Measurements from ENCODE around the gene PLXNC1.

Gene PLXNC1

DNA sequence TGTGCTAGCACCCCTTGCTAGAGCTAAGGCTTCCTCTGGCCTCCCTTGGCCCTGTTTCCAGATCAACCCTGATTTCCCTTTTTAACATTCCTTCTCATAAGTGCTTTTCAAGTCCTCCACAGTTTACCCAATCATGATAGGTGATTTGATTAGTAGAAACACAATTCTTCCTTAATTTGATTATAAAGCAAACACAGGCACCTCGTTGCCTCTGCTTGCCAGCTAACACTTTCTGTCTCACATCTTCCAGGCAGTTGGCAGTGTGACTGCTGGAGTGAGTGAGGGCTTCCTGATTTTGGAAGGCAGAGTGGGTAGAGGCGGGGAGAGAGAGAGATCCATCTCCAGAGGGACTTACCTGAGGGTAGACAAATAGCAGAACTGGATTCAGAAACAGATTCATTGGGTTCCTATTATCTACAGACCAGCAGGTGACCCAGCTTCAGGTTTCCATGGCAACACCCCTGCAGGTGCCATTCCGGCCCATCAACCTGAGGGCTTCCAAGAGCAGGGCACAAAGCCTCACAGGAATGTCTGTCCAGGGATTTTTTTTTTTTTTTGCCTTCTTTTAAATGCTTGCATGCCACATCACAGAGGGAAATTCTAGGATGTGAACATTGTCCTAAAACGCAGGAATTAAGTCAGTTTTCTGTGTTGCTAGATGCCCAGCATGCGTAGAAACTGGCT lies 77.7 kb downstream of the PLXNC1 start:
- Histone ChIP-seq H3K9me3 (no peaks in the 10 kb centered on the region), H3K36me3 (no peaks in the 10 kb centered on the region), H3K27me3 (no peaks in the 10 kb centered on the region), H3K4me2 (no peak overlapping the region), H3K27ac (no peak overlapping the region), H3K9ac (no peak overlapping the region), H4K20me1 (no peaks in the 10 kb centered on the region), H3K4me1 (peaks cover 9% of the 10 kb centered on the region), H3K4me3 (no peak overlapping the region)
- TF ChIP-seq Cebpa-rat (IDR thresholded peaks at IDR 0.05) = no peak

DNA sequence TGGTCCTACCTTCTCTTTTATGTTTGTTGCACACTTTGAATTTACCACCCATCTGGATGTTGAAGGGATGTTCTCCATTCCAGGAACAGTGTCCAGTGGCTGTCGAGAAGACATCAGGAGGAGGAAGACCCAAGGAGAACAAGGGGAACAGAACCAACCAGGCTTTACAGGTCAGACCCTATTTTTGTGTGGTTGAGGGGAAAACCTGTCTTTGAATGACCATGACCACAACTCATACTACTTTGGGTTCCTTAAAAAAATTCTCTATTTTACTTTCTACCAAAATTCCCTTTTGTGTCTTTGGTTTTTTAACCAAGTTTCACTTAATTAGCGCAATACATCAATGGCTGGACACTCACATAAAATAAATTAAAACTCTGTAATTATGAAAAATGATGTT lies 78.7 kb downstream of the PLXNC1 start:
- peaks cover 9% of the 10 kb centered on the region for H3K4me1 ChIP-seq
- H3K4me3 ChIP-seq = no peak overlapping the region
- H3K27me3 ChIP-seq = no peaks in the 10 kb centered on the region
- H3K27ac ChIP-seq = no peak overlapping the region
- H3K9me3 ChIP-seq = no peaks in the 10 kb centered on the region
- H3K36me3 ChIP-seq = no peaks in the 10 kb centered on the region
- no peaks in the 10 kb centered on the region for H4K20me1 ChIP-seq
- no peak for TF ChIP-seq Cebpa-rat (IDR thresholded peaks at IDR 0.05)
- no peak overlapping the region for H3K4me2 ChIP-seq
- no peak overlapping the region for H3K9ac ChIP-seq

DNA sequence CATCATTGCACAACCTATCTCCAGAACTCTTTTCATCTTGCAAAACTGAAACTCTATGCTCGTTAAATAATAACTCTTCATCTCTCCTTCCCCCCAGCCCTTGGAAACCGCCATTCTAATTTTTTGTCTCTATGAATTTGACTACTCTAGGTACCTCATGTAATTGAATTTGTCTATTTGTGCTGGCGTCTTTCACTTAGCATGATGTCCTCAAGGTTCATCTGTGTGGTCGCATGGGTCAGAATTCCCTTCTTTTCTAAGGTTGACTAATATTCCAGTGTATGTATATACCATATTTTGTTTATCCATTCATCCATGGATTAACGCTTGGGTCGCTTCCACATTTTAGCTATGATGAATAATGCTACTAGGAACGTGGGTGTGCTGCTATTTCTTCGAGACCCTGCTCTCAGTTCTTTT lies 80.1 kb downstream of the PLXNC1 start:
- no peak overlapping the region for H3K9ac ChIP-seq
- H4K20me1 ChIP-seq = no peaks in the 10 kb centered on the region
- no peak overlapping the region for H3K27ac ChIP-seq
- no peak overlapping the region for H3K4me3 ChIP-seq
- H3K9me3 ChIP-seq = no peaks in the 10 kb centered on the region
- peaks cover 9% of the 10 kb centered on the region for H3K4me1 ChIP-seq
- no peak for TF ChIP-seq Cebpa-rat (IDR thresholded peaks at IDR 0.05)
- no peaks in the 10 kb centered on the region for H3K27me3 ChIP-seq
- no peak overlapping the region for H3K4me2 ChIP-seq
- H3K36me3 ChIP-seq = no peaks in the 10 kb centered on the region

DNA sequence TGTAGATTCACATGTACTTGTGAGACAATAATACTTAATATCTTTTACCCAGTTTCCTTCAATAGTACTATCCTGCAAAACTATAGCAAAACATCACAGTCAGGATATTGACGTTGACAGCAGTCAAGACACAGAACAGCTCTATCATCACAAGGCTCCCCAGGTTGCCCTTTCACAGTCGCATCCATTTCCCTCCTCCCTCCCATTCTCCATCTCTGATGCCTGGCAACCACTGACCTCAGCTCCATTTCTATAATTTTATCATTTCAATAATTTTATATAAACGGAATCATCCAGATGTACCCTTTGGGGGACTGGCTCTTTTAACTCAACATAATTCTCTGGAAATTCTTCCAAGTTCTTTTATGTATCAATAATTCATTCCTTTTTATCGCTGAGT lies 81.5 kb downstream of the PLXNC1 start:
- no peaks in the 10 kb centered on the region for H3K27me3 ChIP-seq
- H3K4me3 ChIP-seq = no peak overlapping the region
- no peak for TF ChIP-seq Cebpa-rat (IDR thresholded peaks at IDR 0.05)
- H3K27ac ChIP-seq = no peak overlapping the region
- no peaks in the 10 kb centered on the region for H4K20me1 ChIP-seq
- peaks cover 13% of the 10 kb centered on the region for H3K4me1 ChIP-seq
- H3K4me2 ChIP-seq = no peak overlapping the region
- no peak overlapping the region for H3K9ac ChIP-seq
- H3K36me3 ChIP-seq = no peaks in the 10 kb centered on the region
- no peaks in the 10 kb centered on the region for H3K9me3 ChIP-seq

DNA sequence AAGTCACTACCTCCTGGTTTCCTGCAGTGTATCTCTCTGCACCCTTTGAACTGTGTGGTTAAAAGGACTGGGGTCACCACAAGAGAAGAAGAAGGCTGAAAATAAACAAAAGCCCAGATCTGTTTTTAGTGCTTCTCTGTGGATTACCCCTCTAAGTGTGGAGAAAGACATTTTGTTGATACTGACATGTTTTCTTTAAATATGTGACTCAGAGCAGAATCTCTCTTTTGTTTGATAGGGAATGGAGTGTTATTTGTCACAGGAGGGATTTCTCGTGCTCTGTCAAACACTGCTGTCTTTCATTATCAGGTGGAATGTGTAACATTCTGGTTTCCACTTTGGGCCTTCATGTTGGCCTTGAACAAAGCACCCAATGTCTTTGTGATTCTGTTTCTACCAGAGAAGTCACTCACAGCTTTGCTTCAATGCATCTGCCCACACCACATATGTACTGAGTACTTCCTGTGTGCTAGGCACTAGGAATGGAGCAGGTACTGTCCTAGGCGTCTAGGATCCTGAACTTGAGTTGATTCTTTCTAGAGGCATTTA lies 82.1 kb downstream of the PLXNC1 start:
- Histone ChIP-seq H3K27me3 (no peaks in the 10 kb centered on the region), H3K27ac (no peak overlapping the region), H3K4me3 (no peak overlapping the region), H3K9ac (no peak overlapping the region), H3K9me3 (no peaks in the 10 kb centered on the region), H3K36me3 (no peaks in the 10 kb centered on the region), H3K4me2 (peak overlapping the region; percentile 14; the same call in 1 of the 2 replicates), H3K4me1 (peaks cover 13% of the 10 kb centered on the region), H4K20me1 (no peaks in the 10 kb centered on the region)
- no peak for TF ChIP-seq Cebpa-rat (IDR thresholded peaks at IDR 0.05)

DNA sequence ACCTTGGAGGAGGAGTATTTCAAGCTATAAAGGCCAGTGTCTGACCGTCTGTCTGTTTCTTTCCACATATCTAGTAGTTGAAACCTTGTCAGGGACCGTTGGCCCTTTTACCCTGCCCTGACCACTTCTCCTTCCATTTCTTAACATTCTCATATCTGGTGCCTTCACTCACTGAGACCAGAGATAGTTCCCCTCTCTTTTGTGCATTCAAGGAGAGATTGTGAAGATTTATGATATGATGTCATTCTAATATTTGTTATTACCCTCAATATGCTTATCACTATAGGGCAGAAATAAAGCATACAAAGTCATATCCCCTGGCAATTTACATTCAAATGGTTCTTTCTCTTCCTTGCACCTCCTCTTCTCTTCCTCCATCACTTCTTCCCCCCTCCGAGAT lies 83.3 kb downstream of the PLXNC1 start:
- no peak overlapping the region for H3K4me2 ChIP-seq
- H3K4me3 ChIP-seq = no peak overlapping the region
- no peaks in the 10 kb centered on the region for H4K20me1 ChIP-seq
- peaks cover 13% of the 10 kb centered on the region for H3K4me1 ChIP-seq
- no peaks in the 10 kb centered on the region for H3K36me3 ChIP-seq
- H3K27ac ChIP-seq = no peak overlapping the region
- no peak overlapping the region for H3K9ac ChIP-seq
- H3K9me3 ChIP-seq = no peaks in the 10 kb centered on the region
- no peaks in the 10 kb centered on the region for H3K27me3 ChIP-seq
- no peak for TF ChIP-seq Cebpa-rat (IDR thresholded peaks at IDR 0.05)

DNA sequence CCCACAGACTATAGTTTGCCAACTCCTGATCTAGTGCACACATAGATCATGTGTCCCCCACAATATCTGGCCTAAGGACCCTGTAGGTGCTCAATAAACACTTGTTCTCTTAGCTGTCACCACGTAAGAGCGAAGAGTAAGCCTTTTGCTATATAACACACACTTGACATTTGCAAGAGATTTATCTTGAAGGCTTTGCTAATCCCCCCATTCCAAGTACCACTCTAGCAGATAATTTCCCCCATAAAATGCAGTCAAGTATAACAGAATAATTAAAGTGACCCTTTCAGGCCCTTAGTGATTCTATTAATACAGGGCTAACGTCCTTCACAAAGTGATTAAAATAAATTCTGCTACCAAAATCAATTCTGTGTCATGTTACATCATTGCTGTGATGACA lies 87.5 kb downstream of the PLXNC1 start:
- no peak for TF ChIP-seq Cebpa-rat (IDR thresholded peaks at IDR 0.05)
- Histone ChIP-seq H3K9ac (no peak overlapping the region), H4K20me1 (no peaks in the 10 kb centered on the region), H3K9me3 (no peaks in the 10 kb centered on the region), H3K4me1 (peaks cover 18% of the 10 kb centered on the region), H3K27me3 (no peaks in the 10 kb centered on the region), H3K27ac (no peak overlapping the region), H3K4me3 (no peak overlapping the region), H3K36me3 (no peaks in the 10 kb centered on the region), H3K4me2 (no peak overlapping the region)

DNA sequence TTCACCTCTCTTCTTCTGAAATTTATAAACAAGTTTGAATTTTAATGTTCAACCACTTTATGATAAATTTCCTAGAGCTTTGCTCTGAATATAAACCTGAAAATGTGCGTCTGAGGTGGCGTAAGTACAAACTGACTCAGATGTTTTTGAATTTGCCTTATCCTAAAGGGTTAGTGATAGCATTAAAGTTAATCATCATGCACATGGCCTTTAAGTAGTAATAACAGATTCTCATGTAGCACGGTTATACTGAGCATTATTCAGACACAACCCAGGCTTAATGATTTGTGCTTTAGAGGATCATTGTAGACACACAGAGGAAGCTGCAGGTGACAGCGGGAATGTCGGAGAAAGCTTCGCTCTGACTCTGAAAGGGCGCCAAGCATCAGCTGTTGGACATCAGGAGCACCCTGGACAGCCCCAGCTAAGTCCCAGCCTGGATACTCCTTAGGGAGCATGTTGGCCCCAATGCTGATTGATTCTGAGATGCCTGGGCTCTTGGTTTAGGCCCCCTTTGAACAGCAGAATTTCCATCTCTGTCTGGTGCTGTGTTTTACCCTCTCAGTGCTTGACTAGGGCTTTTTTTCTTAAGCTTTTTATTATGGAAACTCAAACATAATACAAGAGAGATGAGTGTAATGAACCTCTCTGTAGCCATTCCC lies 91.1 kb downstream of the PLXNC1 start:
- no peak for TF ChIP-seq Cebpa-rat (IDR thresholded peaks at IDR 0.05)
- H3K4me3 ChIP-seq = no peak overlapping the region

DNA sequence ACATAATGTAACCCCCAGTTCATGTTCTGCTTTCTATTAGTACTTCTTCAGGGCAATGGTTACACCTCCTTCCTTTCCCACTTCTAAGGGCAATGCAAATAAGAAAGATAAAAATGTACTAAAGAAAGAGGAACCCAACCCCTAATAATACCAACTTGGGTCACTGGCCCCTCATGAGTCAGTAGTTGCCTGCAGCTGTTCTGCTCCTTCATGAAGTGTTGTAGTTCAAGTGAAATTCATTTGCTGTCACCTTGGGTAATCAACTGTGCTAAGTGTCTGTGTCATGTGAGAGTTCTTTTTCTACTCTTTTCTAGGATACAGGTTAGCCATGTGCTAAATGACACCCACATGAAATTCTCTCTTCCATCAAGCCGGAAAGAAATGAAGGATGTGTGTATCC lies 91.8 kb downstream of the PLXNC1 start:
- no peaks in the 10 kb centered on the region for H3K27me3 ChIP-seq
- no peak overlapping the region for H3K4me3 ChIP-seq
- no peak overlapping the region for H3K27ac ChIP-seq
- TF ChIP-seq Cebpa-rat (IDR thresholded peaks at IDR 0.05) = no peak
- H4K20me1 ChIP-seq = no peaks in the 10 kb centered on the region
- peak overlapping the region; percentile 45; the same call in 1 of the 2 replicates for H3K4me2 ChIP-seq
- no peaks in the 10 kb centered on the region; the same call in 1 of the 2 replicates for H3K9me3 ChIP-seq
- H3K4me1 ChIP-seq = peaks cover 25% of the 10 kb centered on the region
- no peak overlapping the region for H3K9ac ChIP-seq
- H3K36me3 ChIP-seq = no peaks in the 10 kb centered on the region

More for the DNA sequence above, 91.1 kb downstream of the PLXNC1 start:
- no peaks in the 10 kb centered on the region; the same call in 1 of the 2 replicates for H3K9me3 ChIP-seq
- no peak overlapping the region for H3K27ac ChIP-seq
- peak overlapping the region; percentile 45; the same call in 1 of the 2 replicates for H3K4me2 ChIP-seq
- H4K20me1 ChIP-seq = no peaks in the 10 kb centered on the region
- H3K36me3 ChIP-seq = no peaks in the 10 kb centered on the region
- H3K9ac ChIP-seq = no peak overlapping the region
- no peaks in the 10 kb centered on the region for H3K27me3 ChIP-seq
- H3K4me1 ChIP-seq = peaks cover 18% of the 10 kb centered on the region

DNA sequence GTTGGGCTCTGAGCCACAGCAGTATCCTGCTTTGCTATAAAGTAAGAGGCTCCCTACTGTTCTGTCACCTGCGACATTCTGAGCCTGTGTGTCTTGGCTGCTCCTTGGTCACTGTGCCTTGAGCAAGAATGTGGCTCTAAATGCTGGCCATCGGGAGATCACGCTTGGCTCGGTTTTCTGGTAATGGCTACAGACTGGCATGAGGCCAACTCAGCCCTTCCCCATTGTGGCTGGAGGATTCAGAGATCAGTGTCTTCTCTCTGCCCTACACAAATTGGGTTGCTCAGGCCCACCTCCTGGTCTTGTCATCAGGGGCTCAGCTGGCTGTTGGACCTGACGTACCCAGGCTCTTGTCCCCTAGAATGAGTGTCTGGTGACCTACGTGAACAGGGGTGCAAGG lies 94.5 kb downstream of the PLXNC1 start:
- no peak for TF ChIP-seq Cebpa-rat (IDR thresholded peaks at IDR 0.05)
- Histone ChIP-seq H3K27me3 (no peaks in the 10 kb centered on the region), H3K4me2 (no peak overlapping the region), H3K36me3 (no peaks in the 10 kb centered on the region), H3K27ac (no peak overlapping the region), H4K20me1 (no peaks in the 10 kb centered on the region), H3K9me3 (no peaks in the 10 kb centered on the region; the same call in 1 of the 2 replicates), H3K9ac (no peak overlapping the region), H3K4me1 (peaks cover 29% of the 10 kb centered on the region), H3K4me3 (no peak overlapping the region)
